HG03196 (cell line): ENCODE measurements around the gene PFKFB3.
"Not testable (repeated sequence)": the region's sequence is repeated elsewhere in the genome, so short reads cannot be mapped to it uniquely, and the experiment has no call there.

Source experiments
- ATAC-seq: cut with Tn5 transposase; IDR thresholded peaks from one replicate; pipeline ENCODE4 v1.9.1; 2021; ENCODE audit not compliant: unreplicated experiment

PFKFB3 gene

DNA sequence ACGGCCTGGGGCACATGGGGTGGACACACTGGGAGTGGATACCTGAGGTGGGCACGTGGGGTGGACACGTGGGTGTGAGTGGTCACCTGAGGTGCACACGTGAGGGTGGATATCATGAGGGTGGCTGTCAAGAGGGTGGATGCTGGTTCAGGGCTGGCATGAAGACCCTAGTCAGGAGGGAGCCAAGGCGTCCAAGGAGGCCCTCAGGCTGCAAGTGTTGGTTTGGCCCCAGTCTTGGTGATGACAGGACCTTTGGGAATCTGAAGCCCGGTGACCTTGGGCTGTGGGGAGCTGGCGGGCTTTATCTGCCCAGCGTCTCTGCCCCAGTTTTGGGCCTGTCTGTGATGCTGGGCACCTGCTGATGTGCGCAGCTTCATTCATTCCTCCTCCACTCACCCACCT lies 24.9 kb upstream of the PFKFB3 start:
- no peak for ATAC-seq

DNA sequence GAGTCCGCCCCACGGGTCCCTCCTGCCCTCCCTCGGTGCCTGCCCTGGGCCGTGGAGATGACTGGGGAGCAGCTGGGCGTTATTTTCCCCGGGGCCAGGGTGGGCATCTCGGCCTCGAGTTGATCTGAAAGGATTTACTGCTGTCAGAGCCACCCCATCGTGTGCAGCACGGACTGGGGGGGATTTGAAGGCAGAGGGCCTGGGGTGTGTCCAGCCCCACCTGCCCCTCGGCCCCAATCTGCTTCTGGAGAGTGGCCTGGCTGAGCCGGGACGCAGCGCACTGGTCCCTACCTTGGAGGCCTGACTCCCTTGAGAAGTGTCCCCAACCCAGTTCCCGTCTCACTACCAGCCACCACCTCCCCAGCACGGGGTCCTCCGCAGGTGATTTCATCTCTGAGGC lies 24.2 kb upstream of the PFKFB3 start:
- no peak for ATAC-seq

DNA sequence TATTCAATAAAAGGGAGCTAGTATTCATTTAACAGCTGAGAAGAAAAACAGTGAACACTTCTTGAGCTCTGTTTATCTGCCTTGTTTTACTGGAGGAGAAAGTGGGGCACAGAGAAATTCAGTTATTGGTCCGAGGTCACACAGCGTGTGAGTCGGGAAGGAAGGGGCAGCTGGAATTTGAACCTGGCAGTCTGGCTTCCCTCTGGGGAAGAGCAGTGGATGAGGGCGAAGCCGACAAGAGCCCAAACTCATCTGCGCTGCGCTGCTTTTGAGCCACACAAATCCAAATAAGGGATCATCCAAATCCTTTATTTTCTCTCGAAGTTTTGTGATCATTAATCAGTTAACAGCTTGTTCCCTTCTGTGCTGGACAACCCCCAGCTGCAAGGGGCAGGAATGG lies 23.7 kb upstream of the PFKFB3 start:
- no peak for ATAC-seq

DNA sequence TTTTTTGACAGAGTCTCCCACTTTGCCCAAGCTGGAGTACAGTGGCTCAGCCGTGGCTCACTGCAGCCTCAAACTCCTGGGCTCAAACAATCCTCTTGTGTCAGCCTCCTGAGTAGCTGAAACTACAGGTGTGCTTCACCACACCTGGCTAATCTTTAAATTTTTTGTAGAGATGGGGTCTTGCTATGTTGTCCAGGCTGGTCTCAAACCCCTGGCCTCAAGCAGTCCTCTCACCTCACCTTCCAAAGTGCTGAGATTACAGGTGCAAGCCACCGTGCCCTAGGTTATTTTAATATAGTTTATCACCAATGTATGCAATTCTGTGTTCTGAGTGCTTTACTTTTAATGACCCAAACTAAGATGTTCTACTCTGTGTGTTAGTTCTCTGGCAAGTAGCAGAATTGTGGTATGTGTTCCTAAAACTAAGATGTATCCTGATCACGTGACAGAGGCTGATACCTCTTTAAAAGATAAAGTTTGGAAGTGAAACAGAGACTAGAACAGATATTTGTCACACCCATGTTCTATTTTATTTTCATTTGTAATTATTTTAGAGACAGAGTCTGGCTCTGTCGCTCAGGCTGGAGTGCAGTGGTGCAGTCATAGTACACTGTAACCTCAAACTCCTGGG lies 22.1 kb upstream of the PFKFB3 start:
- ATAC-seq: no peak

DNA sequence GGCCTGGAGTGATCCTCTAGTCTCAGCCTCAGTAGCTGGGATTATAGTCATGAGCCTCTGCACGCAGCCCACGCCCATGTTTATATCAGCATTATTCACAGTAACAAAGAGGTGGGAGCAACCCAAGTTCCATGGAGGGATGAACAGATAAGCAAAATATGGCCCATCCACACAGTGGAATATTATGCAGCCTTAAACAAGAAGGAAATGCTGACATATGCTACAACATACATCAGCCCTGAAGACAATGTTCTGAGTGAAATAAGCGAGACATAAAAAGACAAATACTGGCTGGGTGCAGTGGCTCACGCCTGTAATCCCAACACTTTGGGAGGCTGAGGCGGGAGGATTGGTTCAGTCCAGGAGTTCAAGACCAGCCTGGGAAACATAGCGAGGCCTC lies 21.5 kb upstream of the PFKFB3 start:
- no peak for ATAC-seq

DNA sequence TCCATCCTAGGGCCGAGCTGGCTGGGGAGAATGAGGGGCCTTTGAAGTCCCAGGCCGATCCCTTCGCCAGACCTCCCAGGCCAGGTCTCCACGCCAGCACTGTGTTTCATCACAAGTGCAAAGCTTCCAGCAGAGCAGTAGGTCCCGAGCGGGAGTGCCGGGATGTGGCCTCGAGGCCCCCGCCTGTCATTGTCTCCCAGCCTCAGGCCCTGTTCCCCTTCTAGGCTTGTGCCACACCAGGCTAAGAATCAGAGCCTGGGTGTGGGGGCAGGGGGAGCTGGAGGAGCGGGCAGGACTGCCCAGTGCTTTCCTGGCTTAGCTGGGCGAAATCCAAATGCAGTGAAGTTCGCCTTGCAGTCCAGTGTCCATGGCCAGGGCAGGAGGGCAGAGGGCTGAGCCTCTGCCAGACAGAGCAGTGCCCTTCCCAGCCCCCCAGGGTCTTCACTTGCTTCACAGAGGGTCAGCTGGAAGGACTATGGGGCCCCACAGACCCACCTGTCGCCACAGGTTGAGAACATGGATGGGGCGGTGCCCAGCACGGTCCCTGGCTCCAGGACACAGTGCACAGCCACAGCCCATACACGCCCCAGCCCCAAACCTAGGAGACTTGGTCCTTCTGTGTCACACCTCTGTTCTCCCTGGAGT lies 20.2 kb upstream of the PFKFB3 start:
- ATAC-seq: no peak

DNA sequence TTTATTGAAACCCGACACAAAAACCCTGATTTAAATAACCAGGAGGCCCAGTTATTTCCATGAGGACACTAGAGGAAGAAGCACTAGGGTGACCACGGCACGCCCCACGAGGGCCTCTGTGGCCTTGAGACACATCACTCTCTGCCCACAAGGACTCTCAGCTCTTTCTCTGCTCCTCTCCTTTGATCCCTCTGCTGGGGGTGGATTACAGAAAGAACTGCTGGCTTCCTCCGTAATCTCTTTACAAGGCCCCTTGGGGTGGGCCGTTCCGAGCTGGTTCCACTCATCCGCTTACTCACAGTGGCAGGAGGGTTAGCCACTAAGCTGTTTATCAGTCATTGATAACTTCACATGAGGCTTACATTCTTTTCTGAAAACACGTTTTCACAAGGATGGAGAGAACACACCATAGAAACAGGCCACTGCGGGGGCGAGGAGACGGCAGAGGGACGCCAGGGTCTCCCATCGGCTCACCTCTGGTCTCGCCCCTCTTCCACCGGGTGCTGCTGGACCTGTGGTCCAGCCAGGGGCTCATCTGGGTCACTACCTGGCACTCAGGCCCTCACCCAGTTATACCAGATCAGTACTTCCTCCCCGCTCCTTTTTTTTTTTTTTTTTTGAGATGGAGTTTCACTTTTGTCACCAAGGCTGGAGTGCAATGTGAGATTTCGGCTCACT lies 17.6 kb upstream of the PFKFB3 start:
- no peak for ATAC-seq

DNA sequence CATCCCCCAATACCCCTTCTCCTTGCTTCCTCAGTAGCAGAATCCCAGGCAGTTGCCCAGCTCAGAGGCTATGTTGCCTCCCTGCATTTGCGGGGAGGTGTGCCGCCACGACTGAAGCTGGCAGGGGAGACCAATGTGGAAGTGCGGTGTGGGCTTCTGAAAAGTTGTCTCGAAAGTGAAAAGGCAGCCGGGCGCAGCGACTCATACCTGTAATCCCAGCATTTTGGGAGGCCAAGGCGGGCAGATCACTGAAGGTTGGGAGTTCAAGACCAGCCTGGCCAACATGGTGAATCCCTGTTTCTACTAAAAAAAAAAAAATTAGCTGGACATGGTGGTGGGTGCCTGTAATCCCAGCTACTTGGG lies 15.9 kb upstream of the PFKFB3 start:
- no peak for ATAC-seq

DNA sequence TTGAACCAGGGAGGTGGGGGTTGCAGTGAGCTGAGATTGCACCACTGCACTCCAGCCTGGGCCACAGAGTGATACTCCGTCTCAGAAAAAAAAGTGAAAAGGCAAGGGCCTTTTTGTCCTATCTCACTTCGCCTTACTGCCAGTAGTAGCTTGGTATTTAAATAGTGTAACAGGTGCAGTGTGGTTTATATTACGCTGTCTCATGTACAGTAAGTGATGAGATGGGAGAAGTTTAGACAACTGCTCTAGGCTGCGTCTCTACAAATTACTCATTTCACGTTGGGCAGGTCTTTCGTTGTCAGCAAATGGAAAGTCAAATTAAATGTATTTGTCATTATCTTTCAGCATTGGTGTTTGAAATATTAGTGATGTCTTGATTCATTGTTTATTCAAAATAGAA lies 15.5 kb upstream of the PFKFB3 start:
- no peak for ATAC-seq

DNA sequence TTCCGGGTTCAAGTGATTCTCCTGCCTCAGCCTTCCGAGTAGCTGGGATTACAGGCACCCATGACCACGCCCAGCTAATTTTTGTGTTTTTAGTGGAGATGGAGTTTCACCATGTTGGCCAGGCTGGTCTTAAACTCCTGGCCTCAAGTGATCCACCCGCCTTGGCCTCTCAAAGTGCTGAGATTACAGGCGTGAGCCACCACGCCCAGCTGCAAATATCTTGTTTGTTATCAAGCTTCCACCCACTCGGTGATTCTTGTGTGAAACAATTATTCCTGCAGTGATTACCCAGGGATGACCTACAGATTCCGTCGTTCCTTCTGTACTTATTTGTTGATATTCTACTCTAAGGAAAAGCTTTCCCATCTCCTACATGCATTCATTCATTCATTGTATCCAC lies 12.7 kb upstream of the PFKFB3 start:
- not testable (repeated sequence) for ATAC-seq

DNA sequence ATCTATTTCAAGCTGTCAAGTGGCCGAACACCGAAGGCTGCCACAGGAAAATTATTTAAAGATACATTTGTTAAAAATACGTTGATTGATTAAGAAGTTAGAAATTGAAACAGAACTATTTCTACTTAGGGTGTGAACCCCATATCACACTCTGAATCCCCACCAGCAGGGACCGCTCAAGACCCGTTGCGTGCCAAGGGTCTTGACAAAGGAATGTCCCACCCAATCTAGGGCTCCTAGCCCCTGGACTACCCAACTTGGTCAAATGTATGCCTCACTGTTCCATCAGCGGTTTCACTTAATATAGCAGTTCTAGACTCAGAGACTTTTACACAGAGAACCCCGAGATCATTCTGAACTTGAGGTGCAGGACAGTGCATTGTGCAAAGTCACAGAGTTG lies 11.6 kb upstream of the PFKFB3 start:
- no peak for ATAC-seq

DNA sequence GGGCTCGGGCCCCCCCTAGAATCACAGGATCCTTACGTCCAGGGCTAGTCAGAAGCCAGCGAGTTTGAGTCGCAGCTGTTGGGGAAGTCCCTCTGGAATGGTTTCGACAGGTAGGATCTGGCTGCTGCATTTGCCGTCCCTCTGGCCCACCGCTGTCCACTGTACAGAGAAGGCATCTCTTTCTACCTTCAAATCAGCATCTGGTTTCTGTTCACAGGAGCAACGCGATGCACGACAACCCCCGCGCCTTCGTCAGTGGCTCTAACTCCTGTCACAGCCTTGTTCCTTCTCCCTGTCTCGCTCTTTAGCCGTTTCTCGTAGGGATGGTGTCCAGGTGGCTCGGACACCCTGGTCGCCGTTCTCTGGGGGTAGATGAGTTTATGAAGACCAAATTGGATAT lies 11.2 kb upstream of the PFKFB3 start:
- ATAC-seq: no peak

DNA sequence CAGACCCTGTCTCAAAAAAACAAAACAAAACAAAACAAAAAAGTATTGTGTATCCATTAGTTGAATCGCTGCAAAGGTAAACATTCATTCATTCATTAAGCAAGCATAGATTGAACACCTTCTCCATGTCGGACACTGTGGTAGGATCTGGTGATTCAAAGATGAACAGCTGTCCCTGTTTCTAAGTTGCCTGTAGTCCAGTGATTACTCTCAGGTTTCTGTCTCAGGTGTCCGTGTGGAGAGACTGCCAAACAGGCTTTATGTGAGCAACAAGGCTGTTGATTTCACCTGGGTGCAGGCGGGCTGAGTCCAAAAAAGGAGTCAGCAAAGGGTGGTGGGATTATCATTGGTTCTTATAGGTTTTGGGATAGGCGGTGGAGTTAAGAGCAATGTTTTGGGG lies 9.4 kb upstream of the PFKFB3 start:
- ATAC-seq: not testable (repeated sequence)

DNA sequence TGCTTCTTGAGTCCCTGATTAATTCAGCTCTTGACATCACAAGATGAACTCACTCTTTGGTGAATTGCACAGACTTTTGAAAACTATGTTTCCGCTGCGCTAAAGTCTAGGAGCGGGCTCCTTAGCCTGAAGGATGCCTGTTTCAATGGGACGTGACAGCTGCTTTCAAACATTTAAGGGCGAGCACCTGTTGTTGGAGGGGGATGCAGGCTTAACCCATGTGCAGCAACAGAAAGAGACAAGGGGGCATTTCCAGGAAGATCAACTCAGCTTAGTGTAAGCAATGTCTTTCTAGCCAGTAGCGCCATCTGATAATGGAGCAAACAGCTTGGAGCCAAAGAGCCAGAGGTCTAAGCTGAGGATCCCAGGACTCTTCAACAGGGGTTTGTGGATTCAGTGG lies 8.4 kb upstream of the PFKFB3 start:
- ATAC-seq: no peak

DNA sequence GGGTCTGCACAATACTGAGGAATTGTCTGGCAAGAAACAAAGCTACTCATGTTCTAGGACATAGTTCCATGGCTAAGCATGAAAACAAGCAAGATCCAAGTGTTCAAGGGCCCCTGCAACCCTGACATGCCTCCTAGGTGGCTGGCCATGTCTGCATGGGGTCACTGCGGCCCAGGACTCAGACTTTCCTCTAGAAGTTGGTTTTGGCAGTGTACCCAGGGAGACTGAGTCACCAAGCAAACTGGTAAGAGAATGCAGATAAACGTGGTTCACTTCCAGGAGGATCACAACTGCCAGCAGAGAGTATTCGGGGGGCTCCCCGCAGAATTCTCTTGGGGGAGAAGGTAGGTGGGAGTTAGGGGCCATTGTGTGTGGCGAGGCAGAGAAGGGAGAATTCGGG lies 7.4 kb upstream of the PFKFB3 start:
- ATAC-seq: no peak

DNA sequence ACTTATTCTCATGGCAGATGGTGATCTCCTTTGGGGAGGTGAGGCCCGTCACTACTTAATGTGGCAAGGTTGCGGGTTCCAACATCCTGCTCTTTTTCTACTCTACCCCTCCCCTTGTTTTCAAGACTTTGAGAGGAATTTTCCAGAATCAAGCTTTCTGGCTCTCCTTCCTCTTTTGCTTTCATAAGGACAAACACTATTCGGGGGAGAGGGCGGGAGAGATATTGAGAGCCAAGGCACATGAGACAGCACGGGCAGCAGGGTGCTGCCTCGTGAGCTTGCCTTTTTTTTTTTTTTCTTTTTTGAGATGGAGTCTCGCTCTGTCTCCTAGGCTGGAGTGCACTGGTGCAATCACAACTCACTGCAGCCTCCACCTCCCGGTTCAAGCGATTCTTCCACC lies 6.9 kb upstream of the PFKFB3 start:
- no peak for ATAC-seq

DNA sequence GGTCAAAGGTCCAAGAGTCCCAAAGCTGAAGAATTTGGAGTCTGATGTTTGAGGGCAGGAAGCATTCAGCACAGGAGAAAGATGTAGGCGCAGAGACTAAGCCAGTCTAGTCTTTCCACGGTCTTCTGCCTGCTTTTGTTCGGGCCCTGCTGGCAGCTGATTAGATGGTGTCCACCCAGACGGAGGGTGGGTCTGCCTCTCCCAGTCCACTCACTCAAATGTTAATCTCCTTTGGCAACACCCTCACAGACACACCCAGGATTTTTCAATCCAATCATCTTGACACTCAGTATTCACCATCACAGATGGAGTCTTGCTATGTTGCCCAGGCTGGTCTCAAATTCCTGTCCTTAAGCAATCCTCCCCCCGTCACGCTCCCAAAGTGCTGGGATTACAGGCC lies 6.2 kb upstream of the PFKFB3 start:
- ATAC-seq: not testable (repeated sequence)

DNA sequence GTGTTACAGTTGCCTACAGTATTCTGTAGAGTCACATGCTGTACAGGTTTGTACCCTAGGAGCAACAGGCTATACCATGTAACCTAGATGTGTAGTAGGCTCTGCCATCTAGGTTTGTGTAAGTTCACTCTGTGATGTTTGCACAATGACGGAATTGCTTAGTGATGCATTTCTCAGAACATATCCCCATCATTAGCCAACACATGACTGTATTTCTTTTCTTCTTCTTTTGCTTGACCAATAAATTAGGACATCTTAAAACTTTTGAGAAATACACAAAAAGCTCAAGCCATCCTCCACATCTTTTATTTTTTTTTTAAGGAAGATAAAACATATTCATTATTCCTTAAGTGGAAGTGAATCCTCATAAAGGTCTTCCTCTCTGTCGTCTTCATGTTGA lies 5.4 kb upstream of the PFKFB3 start:
- no peak for ATAC-seq

DNA sequence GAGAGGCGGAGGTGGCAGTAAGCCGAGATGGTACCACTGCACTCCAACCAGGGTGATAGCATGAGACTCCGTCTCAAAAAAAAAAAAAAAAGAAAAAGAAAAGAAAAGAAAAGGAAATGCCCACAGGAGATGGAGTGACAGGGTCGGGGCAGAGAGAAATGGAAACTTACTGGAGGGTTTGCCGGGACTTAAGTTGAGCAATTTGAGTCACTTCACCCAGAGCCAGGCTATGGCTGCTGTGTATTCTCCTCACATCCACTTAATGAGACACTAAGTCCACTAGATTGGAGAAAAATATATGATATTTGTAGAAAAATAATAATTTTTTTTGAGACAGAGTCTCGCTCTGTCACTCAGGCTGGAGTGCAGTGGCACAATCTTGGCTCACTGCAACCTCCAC lies 4.6 kb upstream of the PFKFB3 start:
- ATAC-seq: no peak

DNA sequence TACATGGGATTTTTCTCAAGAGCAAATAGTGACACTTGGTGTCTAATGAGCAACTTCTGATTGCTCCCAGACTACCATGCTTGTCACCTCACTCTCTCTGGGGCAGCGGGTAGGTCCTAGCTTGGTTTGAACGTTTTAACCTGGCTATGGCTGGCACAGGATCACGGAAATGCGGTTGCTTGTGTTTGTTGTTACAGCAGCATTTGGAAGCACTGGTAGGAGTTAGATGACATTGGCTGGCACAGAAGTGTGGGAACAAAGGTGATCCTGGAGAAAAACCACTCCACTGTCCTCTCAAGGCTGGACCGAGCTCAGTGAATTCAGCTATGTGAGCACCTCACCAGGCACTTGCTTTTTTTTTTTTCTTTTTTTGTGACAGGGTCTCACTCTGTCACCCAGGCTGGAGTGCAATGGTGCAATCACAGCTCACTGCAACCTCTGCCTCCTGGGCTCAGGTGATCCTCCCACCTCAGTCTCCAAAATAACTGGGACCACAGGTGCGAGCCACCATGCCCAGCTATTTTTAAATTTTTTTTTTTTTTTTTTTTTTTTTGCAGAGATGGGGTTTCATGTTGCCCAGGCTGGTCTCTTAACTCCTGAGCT lies 3.5 kb upstream of the PFKFB3 start:
- ATAC-seq: no peak

DNA sequence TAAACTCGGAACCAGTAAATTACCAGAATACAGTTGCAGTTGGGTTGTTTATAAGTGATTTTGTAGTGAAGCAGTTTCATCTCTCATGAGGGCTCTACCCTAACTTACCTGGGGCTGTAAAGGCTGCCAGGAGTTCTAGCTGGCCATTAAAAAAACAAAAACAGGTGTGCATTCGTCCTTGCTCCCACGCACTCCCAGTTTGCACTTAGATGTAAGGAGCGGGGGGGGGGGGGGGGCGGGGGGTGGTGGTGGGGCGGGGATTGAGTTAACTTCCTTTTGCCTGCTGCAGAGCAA lies 2.3 kb upstream of the PFKFB3 start:
- ATAC-seq: no peak

DNA sequence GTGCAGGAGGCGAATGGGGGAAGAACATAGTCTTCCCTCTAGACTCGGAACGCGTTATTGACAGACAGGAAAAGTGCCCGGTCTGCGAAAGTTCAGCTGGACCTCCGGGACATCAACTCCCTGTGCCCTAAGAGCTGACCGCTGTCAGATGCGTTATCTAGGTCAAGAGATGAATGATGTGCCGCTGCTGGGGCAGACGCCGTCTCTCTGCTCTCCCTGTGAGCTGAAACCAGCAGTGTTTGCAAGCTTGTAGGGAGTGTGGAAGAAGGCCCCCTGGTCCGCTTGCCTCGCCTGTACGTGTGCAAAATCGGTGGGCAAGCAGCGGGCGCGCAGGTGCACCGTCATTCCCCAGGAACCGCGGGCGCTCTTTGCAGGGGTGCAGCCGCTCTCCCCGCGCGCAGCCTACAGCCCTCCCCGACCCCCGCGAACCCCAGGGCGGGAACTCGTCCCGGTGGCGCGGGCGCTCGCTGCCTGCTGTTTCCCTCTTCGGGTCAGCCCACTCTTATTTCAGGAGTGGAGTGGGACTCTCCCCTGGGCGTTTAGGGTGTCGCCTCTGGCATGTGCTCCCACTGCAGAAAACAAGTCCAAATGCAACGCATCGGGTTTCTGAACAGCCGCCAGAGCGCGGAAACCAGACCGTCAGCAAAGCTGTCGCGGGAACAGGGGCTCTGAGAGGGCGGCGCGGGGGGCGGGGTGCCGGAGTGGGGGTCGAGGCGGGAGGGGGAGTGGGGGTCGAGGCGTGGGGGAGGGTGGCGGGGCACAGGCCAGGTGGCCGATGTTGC lies 1.8 kb upstream of the PFKFB3 start:
- no peak for ATAC-seq
